HG02943 (cell line): ENCODE data around the gene TTLL8.

ENCODE experiments used
- ATAC-seq: cut with Tn5 transposase; IDR thresholded peaks from one replicate; pipeline ENCODE4 v1.9.1; 2021; ENCODE audit warnings: mild to moderate bottlenecking, low read depth, moderate library complexity; ENCODE audit not compliant: unreplicated experiment

Gene TTLL8

DNA sequence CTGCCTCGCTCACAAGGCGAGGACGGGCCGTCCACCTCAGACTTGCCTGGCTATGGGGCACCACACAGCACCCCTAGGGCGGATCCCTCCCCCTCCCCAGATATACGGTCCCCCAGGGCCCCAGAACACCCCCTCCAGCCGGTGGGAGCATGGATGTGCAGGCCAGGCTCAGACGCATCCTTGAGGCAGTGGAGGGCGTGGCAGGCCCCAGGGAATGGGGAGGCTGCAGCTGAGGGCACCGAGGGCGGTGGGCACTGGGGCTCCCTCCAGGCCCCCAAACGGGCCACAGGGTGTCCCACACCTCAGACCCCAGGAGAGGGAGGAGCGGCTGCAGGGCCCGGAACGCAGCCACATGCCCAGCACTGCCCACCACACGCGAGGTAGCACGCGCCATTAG lies 12.1 kb downstream of the TTLL8 start:
- ATAC-seq: no peak

DNA sequence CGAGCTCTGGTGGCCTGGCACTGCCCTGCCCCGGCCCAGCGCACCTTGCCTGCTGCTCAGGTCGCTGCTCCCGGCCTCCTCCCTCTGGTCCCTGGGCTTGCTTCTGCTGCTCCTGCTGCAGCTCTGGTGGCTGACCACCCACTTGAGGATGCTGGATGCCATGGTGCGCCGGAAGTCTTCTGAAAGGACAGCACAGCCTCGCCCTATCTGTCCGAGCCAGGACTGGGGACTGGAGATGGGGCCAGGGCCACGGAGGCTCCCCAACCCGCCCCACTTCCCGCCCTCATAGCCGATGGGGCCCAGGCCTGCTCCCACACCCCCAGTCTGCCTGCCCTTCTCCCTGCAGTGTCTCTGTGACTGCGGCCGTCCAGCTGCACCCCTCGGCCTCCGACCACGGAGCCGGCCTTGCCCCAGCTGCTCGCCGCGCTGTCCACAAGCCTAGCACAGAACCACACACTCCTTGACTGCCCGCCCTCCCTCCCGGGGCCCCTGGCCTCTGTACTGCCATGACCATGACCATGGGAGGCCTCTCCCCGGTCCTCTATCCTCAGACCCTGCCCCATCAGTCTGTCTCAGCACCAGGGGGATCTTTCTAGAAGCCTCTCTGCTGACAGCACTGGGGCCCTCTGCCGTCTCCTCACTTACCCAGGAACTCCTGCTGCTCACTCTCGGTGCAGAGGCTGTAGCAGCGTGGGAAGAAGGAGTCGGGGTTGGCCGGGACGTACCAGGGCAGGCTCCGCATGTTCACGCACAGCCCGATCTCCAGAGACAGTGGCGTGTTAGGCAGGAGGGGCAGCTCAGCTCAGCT lies 12.7 kb downstream of the TTLL8 start:
- no peak for ATAC-seq

DNA sequence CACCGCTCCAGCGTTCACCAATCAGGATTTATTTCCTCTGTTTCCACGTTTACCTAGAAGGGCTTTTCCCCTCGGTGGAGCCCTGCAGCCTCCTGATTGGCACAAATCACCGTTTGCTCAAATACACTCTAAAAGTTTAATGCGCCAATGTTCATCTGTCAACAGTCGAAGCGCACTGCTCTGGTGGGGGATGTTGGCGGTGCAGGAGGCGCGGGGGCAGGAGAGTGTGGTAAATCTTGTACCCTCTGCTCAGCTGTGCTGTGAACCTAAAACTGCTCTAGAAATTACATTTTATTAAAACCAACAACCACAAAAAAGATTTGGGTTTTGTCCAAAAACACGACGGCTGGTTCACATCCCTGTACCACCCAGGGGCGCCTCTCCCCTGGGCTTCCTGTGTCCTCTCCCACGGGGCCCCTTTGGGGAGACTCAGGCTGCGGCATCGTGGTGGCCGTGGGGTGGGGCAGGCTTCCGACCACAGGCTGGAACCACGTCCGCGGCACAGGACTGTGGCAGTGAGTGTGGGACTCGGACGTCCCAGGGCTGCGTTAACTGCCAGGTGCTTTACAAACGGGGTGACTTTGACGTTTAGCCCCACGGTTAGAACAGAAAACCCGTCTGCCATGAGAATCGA lies 13.5 kb downstream of the TTLL8 start:
- no peak for ATAC-seq

DNA sequence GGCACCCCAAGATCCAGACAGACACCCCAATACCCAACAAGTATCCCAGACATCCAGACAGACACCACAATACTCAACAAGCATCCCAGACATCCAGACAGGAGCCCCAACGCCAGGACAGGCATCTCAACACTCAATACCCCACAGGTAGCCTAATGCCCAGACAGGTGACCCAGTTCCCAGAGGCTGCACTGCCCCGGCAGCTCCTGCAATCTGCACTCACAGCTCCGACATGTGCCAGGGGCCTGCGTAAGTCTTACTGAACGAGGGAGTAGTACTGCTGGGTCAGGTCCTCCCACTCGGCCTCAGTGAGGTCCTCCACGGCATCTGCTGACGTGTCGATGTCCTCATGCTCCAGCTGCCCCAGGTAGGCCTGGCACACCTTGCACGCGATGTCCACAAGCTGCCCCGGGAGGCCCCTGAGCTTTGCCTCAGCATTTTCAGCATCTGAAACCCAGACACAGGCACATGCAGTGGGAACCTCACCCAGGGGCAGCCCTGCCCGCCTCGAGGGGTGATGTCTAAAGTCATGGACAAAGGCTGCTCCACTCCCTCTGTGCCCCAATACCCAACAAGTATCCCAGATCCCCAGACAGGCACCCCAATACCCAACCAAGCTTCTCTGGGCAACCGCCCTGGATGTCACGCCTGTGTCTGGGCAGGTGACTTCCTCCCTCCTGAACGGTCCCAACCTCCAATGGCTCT lies 16.6 kb downstream of the TTLL8 start:
- no peak for ATAC-seq

DNA sequence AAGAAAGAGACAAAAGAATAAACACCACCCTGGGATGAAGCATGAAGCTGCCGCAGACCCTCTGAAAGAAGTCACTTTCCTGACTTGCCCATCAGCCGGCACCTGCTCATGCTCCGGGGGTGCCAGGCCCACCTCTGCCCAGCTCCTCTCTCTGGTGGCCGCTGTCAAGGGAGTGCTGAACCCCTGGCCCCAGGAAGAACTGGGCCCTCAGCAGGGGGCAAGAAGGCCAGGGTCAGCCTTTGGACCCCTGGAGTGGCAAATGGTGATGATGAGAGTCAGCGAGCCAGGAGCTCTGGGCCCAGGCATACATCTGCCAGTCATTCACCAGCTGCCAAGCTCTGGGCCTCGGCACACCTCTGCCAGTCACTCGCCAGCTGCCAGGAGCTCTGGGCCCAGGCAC lies 17.4 kb downstream of the TTLL8 start:
- ATAC-seq: no peak

DNA sequence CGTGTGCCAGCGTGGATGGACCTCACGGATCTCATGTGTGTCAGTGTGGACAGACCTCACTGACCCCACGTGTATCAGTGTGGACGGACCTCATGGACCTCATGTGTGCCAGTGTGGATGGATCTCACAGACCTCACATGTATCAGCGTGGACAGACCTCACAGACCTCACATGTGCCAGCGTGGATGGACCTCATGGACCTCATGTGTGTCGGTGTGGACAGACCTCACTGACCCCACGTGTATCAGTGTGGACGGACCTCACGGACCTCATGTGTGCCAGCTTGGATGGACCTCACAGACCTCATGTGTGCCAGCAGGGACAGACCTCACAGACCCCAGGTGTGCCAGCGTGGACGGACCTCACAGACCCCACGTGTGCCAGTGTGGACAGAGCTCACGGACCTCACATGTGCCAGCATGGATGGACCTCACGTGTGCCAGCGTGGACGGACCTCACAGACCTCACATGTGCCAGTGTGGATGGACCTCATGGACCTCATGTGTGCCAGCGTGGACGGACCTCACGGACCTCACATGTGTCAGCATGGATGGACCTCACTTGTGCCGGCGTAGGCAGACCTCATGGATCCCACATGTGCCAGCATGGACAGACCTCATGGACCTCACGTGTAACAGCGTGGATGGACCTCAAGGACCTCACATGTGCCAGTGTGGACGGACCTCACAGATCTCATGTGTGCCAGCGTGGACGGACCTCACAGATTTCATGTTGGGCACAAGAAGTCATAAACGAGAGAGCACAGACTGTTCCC lies 18.2 kb downstream of the TTLL8 start:
- no peak for ATAC-seq

DNA sequence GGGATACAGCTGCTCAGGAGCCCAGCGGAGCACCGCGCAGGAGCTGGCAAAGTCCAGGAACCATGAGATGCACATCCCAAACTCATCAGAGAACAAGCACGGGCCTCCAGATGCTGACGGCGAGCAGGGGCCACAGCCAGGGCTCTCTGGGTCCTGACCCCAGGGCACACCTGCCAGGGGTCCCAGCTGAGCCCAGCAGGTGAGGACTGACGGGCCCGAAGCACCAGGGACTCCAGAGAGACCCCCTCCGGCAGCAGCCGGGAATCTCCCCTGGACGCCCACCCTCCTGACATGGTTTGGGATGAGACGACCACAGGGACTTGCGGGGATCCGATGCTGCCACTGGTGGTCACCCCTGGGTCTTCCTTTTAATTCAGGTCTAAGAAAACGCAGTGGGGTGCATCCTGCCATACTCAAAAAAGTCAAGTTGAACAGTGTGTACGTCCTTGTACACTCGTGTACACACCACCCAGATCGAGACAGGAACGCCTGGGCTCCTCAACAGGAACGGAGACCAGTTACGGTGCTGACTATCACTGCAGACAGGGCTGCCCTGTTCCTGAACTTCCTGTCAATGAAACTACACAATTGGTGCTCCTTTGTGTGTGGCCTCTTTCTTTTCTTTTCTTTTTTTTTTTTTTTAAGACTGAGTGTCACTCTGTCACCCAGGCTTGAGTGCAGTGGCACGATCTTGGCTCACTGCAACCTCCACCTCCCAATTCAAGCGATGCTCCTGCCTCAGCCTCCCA lies 21.9 kb downstream of the TTLL8 start:
- no peak for ATAC-seq

DNA sequence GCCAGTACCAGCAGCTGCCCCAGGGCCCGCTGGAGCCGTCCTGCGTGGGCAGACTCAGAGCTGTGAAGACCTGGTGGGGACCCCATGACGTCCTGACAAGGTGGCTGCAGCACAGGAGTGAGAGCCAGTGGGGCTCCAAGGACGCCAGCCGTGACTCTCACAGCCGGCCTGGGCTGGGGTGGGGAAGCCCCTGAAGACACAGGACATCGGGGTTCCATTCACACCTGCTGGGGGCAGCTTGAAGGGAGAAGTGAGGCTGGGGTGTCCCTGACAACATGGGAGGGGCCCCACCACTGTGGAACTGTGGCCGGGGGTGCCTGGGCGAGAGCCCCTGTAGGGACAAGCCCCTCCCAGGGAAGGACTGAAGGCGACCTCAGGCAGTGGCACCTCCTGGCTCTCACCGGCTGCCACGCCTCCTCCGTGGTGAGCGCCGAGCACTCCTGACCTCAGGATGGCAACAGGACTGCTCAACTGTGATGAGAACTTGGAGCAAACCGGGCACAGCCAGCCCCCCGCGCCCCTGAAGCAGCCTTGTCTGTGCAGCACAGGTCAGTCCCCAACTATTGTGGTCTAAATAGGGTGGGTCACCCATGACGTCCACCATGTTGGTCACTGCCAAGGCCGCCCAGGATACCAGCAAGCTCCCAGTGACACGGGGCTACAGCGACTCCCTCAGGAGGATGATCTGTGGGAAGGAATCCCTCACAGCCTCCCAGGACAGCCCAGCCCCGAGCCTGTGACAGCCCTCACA lies 22.8 kb downstream of the TTLL8 start:
- no peak for ATAC-seq

DNA sequence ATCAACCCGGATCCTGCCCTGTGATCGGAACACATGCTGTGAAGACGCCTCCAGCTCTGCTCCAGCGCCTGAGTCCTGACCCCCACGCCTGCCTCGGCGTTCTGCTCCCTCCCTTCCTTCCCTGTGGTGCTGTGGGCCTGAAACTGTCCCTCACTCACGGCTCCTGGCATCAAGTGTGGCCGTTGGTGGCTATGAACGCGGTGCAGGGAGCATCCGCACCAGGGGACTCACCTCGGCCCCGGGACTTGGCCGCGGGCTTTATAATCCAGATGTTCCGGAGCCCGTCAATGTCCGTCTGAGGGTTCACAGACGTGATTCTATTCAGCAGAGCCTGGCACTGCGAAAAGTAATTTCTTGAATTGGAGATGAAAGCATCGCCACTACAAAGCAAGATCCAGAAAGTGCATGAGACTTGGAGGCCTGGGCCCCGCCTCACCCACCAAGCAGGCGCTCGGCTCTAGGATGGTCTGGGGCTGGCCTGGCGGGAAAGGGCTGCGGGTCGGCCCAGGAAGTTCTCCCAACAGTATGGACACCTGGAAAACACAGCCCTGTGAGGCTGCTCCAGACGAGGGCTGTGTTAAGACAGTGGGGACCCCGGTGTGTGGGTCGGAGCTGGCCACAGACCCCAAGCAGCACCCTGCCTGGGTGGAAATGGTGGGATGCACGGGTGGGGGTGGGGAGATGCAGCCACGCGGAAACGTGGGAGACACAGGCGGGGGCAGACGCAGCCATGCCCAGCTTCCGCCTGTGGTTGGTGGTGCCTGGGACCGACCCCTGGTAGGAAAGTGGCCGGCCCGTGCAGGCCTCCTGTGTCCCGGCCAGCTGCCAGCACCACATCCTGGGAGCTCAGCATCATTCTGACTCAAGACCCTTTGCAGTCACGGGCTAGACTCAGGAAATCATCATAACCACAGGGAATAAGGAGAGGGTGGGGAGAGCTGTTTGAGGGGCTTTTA lies 23.7 kb downstream of the TTLL8 start:
- no peak for ATAC-seq

DNA sequence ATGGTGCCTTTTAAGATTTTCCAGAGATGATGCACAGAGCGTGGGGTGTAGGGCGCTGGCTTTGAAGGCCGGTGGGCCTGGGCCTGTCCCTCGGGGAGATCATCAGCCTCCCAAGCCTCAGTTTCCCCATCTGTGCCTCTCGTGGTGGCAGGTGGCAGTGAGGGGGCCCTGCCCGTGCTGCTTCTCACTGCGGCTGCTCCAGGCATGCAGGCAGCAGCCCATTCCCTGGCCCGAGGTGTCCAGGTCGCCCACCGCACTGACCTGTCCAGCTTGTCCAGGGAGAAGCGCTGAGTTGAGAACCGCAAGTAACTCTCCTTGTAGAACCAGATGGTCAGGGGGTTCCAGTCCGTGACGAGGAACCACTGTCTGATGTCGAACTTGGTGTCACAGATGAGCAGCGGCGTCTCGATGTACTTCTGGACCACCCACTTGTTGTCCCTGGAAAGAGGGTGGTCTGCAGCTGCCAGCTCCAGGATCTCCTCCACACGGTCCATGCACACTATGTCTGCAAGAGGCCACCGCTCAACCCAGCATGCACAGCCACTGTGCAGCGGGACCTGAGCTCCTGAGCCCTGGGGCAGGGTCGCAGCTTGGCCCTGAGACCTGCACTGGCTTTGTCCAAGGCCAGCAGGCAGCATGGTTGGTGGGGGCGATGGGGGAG lies 25.0 kb downstream of the TTLL8 start:
- ATAC-seq: no peak

DNA sequence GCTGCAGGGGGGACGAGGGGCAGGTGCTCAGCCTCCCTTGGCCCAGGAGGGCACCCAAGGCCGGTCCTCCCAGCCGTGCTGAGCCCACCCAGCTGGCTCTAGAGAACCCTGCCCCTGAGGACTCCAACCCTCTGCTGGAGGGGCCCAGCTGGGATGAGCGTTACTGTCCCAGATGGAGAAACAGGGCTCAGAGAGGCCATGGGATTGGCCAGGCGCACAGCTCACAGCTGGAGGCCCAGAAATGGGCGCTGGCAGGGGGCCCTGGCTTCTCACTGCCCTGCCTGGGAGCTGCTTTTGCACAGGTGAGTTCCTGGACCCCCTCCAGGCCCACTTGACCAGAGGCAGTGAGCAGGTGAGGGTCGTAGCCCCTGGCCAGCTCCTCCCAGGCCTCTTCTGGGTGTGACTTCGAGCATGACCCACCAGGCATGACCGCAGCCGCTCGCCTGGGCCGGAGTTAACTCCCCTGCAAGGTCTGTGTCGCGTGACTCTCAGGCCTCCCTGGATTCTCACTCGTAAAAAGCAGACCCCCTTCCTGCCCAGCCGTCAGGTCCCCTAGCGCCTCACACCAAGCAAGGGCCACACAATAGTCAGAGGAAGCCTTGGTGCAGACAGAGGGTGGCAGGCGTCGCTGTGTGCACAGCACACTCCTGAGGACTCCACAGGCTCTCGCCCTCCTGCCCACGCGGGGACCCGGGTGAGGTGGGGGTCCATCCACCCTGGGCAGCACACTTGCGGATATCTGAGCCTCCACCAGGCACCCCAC lies 25.8 kb downstream of the TTLL8 start:
- ATAC-seq: no peak

DNA sequence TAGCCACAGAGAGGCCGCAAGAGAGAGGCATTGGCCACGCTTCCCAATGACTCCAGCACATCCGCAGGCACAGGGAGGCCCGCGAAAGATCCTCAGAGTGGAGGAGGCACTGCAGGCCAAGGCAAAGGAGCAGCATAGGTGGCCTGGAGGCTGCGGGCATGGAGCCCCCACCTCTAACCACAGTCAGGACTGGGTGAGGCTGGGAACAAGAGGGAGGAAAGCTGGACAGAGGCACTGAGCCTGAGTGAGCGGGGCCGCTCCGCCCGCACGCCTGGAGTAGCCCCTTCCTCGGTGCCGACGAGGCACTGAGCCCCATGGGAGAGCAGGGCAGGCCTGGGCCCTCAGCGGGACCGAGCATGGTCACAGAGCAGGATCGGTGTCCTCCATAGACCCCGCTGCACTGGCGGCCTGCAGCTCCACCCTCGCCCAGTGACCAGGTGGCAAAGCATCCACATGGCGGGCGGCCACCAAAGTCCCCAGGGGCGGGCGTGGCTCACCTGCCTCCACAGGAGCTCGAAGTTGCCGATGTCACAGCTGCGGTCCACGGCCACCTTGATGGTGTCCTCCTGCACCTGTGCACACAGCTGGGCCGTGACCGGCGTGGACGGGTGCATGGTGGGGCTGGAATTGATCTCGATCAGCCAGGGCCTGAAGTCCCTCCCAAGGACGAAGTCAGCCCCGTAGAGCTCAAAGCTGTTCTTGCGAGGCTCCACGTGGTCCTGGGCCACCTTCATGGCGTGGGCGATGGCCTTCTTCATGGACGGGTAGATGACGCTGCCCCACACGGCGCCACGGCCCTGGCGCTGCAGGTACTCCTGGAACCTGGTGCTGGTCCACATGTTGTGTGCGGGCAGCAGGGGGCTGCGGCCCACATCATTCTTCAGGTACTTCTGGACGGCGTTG lies 26.7 kb downstream of the TTLL8 start:
- ATAC-seq: no peak

DNA sequence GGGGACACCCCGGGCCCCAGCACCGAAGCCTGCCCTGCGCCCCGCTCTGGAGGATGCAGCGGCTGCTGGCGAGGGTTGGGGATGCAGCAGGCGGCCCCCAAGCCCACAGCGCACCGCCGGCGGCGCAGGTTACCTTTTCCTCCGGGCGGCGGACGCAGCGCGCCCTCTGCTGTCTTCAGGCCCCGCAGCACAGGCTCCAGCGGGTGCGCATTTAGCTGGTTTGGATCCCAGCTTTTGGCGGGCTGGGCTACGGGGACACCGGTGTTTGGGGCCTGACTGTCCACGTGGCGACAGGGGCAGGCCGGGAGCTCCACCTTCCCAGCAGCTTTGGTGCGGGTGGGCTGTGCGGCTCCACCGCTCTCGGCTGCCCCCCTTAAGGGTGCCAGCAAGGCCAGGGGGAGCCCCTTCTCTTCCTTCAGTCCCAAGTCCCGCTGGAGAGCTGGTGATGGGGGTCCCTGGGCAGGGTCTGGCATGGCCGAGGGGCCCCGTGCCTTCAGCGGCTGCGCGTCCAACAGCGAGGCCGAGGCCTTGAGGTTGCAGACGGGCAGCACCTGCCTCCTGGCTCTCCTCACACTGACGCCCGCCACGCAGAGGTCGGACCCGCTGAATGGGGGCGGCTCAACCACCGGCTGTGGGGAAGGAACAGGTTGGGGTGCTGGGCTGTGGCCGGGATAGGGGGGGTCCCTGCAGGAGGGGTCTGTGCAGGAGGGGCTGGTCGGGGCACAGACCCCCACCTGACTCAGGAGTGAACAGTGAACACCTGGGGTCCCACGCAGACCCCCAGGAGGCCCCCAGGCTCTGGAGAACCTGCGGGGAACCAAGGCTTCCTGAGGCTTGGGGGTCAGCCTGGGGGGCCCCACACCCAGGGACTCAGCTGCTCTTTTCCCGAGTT lies 27.6 kb downstream of the TTLL8 start:
- ATAC-seq: no peak

DNA sequence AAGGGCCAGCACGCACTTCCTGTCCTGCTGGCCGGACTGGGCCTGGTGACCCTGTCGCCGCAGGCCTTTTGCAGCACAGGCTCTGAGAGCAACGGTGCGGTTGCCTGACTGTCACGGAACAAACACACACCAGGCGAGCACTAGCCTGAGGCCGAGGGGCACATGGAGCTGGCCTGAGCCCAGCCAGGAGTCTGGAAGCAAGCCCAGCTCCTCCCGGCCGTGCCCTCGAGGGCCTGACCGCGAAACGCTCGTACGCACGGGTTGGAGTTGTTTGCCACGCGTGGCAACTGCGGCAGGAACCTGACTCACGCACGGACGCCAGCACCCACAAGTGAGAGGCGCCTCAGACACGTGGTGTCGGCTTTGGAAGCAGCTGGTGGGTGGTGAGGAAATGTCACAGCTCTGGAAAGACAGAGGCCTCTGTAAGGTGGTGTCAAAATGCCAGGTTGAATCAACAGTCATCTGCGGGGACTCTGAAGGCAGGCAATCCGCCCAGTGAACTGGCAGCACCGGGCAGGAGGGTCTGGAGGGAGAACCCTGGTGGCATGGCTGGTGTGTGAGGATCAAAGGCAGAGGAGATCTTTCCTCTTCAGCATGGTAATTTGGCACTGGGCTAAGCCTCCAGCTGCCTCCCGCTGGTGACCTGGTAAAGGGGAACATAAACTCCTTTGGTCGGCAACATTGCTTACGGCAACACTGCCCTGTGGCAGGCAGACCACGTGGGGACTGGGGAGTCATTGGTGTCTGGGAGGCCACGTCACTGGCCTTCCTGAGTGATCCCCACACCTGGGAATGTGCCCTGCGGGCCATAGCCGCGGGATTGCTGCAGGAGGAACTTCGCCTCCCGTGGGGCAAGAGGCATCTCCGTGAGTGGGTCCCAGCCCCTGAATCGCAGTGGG lies 30.2 kb downstream of the TTLL8 start:
- no peak for ATAC-seq
